Stimulated activated CD8-positive, alpha-beta memory T cell treated with anti-CD3 and anti-CD28 coated beads, Interleukin-15, amount 100 ng/mL, for 24 hours (primary cell): ENCODE results near the gene TTC38.

Experiments
- DNase-seq: peaks from one replicate; pipeline ENCODE4 v3.0.0-alpha.2; 2020; ENCODE audit warnings: low read depth

Gene TTC38

DNA sequence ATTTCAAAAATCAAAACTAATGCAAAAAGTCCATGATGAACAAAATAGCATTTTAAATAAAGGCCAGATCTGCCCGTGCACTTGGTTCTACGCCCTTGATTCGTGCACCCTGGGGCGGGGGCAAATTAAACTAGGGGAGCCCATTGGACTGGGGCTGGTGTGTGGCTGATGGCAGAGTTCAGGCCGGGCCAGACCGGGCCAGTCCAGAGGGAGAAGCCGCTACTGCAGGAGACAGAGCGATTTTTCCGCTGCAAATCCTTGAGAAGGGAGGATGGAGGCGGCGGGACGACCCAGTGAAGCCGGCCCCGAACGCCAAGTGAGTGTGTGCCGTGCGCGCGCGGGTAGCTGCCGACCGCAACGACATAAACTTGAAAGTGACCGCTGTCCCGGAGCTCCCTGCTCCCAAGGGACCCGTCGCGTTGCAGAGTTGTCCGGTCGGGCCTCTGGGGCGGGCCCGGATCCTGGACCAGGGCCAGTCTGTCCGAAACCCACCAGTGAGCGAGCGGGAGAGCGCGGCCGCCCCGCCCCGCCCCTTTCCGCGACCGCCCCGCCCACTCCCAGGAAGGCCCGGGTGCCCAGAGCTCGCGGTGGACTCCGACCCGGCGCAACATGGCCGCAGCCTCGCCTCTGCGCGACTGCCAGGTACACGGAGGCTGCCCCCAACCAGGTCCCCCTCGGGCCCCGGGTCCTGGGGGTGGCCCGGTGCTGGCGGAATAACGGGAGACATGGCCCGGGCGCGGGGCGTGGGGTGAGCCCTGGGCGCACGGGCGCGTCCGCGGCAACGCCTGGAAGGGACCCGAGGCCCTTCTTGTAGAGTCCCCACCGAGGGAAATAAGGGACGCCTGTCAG is at the start of gene TTC38:
Gene TTC38, plus strand, starts transcription at position 578 of the 849 bp plus-strand sequence. Its CDS starts 32 bp downstream, at position 610.
- no peak for DNase-seq

DNA sequence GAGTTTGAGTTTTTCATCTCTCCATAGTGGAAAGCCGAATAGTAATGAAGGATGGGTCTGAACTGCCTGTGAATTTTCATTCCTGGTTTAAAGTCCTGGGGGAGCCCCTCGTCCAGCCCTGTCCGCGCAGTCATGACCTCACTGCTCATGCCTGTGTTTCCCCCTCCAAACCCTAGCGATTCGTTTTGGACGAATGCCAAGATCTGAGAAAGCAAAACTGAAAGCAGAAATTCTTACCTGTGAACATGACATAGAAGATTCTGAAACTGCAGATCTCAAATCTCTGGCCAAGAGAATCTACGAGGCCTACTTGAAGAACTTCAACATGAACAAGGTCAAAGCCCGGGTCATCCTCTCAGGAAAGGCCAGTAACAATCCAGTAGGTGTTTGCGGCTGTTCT is 48.2 kb upstream of the TTC38 start:
- no peak for DNase-seq

DNA sequence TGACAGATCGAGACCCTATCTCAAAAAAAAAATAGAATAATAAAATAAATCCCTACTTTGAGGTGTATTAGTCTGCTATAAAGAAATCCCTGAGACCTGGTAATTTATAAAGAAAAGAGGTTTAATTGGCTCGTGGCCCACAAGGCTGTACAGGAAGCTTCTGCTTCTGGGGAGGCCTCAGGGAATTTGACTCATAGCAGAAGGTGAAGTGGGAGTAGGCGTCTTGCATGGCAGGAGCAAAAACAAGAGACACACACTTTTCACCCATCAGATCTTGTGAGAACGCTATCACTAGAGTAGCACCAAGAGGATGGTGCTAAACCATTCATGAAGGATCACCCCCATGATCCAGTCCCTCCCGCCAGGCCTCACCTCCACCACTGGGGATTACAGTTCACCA is 46.9 kb upstream of the TTC38 start:
- no peak for DNase-seq

DNA sequence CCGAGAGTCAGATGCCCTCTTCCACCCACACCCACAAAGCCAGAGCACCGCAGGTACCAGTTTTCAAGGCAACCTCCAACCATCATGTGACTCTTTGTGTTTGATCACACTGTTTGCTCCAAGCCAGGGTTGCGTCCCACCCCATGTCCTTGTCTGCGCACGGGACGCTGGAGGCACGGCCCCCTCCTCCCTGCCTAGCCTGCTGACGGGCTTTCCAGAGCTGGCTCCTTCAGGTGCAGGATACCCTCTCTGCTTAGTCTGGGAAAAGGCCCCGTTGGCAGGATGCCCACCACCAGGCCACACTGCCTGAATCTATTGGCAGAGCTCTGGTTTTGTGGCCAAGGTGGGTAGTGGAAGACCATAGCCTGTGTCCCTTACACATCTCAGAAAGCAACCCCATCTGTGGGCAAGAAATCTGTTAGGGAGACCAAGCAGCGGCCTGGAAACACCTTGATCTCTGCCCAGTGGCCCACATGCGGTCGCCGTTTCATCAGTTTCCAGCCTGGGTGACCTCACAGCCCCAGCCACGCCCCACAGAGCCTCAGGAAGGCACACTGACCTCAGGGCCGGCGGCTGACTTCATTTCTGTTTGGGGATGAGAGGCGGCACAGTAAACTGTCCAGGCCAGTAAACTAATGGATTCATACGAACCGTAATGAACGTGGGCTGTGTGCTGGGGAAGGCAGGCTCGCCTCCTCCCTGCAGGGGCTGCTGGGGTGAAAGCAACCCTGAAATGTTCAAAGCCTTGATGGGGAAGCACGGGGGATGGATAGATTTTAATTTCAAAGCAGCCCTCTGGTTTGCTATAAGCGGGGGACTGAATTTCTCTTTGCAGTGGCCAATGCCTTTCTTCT is 43.5 kb upstream of the TTC38 start:
- no peak for DNase-seq

DNA sequence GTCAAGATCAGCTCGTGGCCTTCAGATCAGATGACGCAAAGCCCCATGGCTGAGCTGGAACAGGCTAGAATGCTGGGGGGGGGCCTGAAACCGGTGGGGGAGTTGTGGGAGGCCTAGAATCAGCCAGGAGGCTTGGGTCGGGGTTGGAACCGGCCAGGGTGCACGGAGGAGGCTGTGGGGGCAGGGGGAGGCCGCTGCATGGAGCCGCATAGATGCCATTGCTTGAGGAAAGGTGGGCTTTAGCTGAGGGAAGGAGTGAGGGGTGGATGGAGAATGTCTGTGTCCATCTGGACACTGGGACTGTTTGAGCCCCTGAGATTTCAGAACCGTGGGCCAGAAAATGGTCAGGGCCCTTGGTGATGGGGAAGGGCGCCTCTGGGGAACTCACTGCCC is 42.9 kb upstream of the TTC38 start:
- no peak for DNase-seq

DNA sequence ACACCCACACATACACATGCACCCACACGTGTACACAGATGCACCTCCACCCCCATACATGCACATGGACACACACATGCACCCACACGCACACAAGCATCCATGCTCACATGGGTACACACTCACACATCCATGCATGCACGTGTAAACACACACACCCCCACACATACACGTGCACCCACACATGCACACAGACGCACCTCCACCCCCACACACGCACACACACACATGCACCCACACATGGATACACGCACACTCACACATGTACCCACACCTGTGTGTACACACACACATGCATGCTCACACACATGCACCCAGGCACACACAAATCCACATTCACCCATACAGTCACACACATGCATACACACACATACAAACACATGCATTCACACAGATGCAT is 42.2 kb upstream of the TTC38 start:
- no peak for DNase-seq

DNA sequence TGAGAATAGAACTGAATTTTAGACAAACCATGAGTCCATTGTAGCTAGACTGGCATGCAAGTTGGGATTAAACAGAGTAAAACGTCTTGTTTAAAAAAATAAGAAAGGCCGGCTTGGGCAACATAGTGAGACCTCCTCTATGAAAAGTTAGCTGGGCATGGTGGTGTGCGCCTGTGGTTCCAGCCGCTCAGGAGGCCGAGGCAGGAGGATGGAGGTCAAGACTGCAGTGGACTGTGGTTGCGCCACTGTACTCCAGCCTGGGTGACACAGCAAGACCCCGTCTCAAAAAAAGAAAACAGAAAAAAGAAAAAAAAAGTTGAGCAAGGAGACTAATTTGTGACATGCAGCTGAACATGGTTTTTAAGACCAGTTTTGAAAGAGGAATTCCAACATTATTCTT is 41.2 kb upstream of the TTC38 start:
- no peak for DNase-seq

DNA sequence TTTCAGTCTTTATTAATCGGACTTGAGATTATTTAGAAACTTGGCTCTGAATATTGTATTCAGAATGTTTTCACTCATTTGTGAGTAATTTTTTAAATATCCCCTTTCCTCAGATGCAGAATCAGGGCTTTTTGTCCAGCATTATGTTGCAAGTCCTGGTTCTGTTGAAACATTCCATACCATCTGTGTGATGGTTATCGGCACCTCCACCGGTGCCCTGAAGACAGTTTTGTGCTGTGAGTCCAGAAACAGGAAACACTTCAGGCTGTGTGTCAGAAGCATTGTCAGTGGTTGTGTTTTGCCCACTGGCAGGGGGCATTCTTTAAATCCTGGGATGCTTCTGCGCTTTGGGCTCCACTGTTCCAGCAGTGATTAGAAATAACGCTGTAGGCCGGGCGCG is 38.1 kb upstream of the TTC38 start:
- DNase-seq = no peak

DNA sequence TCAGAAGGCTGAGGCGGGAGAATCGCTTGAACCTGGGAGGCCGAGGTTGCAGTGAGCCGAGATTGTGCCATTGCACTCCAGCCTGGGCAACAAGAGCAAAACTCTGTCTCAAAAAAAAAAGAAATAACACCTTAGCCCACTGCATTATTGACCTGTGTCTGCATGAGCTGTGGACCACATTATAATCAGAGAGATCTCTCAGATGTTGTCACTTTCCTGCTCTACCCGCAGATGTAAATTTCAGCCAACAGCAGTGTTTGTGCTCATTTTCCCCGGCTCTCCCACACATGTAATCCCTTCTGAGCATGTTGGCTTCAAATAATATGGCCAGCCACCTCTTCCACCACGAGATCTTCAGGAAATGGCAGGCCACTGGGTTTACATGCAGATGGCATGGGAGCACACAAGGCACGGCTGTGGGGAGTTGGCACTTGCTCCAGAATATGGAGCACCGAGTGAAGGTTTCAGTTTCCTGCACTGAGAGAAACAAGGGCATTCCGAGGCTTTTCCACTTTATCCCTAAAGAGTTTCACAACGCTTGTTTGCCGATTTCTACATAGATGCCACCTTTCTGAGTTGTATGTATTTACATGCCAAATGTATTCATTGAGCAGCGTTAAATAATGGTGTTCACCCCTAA is 37.4 kb upstream of the TTC38 start:
- DNase-seq = no peak

DNA sequence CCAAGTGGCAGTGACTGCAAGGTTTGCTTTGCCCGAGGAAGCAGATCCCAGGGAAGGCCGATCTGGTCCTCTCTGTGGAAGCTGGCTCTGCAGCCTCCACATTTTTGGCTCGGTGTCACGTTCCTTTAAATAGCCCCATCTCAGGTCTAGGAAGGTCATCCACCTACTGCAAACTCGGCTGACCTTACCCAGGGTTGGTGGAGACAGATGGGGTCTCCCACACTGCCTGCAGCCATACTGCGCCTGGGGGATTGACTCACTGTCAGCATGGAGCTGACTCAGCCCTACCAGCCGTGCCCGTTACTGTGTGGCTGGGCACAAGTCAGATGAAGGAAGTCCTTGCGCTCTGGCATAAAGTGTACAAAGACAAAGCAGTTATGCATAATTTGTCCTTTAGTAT is 34.6 kb upstream of the TTC38 start:
- no peak for DNase-seq

DNA sequence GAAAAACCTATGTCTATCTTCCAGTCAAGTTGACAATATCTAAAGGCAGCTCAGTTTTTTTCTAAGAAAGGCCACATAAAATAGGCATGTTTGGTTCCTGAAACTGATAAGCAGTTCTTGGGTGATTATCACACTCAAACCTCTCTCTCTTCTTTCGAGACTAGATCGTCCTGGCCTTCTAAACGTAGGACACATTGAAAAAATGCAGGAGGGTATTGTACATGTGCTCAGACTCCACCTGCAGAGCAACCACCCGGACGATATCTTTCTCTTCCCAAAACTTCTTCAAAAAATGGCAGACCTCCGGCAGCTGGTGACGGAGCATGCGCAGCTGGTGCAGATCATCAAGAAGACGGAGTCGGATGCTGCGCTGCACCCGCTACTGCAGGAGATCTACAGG is 32.8 kb upstream of the TTC38 start:
- no peak for DNase-seq

DNA sequence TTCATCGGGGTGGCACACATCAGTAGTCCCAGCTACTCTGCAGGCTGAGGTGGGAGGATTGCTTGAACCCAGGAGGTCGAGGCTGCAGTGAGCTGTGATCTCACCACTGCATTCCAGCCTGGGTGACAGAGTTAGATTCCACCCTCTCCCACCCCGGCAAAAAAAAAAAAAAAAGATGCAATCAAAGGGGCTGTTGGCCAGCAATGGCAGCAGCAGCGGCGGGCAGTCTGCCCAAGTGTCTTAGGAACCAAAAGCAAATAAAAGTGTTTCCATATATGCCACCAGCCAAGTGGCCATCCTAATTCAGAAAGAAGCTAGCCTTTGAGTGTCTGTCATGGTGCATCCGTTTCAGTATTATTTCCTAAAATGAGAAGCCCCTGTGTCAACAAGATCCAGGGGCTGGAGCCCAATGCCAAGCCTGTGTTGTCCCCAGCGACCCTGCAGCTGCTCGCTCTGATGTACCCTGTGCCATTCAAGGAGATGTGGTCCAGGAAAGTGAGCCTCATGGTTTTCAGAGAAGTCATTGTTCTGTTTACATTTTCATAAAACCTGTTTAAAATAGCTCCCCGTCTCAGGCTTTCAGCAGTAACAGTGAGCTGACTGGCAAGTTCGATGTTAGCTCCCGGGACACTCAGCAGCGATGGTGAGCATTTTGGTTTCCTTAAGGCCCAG is 30.2 kb upstream of the TTC38 start:
- no peak for DNase-seq

DNA sequence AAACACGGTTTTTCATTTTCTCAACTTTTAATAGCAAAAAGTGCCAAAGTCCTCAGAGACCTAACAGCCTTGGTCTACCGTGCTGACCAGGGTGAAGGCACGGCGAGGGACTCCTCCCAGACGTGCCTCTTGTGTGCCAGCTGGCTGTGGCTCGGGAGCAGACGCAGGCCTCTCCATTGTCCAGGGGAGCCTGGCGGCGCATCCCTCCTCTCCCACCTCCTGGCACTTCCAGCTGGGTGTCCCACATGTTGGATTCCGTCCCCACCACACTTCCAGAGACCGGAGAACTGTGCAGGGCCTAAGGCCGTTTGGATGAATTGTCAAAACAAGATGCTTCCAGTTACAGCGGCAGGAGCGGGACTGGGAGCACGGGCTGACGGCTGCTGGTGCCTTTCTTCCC is 29.3 kb upstream of the TTC38 start:
- no peak for DNase-seq

DNA sequence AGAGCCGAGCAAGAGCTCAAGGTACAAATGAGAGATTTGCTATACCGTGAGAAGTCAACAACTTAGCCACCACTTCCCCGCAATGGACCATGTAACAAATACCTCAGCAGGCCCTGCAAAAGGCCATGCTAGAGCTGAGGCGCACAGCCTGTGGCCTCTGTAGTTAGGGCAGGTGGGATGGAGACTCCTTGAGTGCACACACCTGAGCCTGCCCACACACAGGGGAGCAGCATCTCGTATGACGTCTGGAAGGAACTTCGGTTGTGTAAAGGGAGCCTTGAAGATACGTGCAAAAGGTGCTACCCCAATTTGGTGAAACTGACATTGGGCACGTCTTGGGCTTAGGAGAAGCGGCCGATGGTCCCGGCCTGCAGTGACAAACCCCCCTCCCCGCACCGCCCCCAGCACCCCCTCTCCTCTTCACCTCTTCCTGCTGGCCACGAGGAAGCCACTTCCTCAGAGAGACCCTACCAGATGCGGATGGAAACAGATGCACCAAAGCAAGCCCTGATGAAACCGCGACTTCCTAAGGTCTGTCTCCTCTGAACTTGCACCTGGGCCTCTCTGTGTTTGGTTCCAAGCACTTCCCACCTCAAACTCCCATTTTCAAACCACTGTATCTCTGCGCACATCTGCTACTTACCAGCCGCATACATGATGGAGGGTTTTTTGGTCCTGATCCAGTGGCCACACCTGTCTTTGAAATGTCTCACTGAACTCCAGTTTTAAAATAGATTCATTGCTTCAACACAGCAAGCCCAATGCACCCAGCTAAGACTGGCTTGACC is 28.4 kb upstream of the TTC38 start:
- no peak for DNase-seq

DNA sequence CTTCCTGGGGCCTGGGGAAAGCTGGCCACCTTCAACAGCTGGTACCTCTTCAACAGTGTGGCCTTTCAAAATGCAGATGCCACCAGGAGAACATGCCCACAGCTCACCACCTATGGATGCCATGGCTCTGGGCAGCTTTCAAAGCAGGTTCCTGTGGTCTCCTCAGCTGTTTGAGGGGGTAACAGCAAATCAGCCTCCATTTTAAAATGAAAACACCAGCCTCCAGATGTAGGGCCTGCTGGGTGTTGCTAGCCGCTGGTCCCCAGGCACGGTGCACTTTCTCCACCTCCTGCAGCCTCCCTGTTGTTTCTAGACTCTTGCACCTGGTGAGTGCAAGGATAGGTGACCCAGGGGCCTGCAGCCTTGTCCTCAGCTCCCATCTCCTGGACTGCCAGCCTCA is 27.7 kb upstream of the TTC38 start:
- DNase-seq = no peak

DNA sequence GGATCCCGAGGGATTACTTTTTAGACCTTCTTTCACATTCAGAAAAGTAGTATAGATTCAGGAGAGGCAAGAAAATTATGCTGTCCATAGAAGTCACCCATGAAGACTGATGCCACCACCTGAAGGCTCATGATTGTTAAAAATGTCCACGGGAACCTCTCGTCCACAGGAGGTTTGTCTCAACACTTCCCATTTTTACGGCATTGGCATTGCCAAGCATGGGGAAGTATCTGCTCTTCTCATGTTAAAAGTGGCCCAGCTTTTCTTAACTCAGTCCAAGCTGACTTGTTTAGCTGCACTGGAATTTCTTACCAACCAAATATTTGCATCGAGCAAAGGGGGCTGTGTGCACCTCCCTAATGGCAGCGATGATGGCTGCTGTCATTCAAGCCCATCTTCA is 27.3 kb upstream of the TTC38 start:
- DNase-seq = no peak

DNA sequence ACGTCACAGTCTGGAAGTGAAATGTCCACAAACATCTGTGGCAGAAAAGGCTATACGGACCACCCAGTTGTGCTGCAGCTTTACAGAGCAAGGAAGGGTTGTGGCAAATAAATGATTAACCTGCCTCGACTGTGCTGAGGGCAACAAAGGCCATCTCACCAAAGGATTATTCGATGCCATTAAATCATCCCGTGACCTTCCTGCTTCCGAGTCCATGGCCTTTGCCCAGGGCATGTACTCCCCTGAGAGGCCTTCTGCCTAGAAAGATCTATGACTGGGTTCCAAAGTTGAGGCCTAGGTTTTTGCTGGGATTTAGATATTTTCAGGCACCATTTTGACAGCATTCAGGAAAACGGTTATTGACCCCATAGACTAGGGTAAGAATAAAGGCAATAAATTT is 26.9 kb upstream of the TTC38 start:
- no peak for DNase-seq

DNA sequence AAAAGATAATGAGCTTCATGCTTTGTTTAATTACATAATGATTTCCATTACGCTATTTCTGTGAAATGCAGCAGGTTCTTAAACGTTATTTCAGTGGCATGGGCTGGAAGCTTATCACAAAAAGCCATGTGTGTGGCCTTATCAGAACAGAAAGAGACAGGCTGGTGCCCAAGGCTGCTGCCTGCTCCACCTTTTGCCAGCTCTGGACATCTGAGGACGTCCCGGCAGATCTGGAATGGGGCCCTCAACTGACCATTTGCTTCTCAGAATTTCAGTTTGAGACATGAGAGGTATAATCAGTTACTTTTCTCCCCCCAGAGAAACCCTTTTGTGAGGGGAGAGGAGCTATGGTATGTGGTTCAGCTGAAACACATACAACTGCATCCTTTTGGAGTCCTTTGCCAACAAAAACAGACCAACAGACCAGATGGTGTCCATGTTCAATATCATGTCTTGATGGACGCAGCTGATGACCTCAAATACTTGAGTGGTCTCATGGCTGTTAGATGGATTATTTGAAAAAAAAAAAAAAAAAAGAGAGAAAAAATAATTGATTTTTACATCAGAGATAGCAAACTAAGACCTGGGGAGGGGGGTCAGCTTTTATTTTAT is 26.3 kb upstream of the TTC38 start:
- DNase-seq = no peak

DNA sequence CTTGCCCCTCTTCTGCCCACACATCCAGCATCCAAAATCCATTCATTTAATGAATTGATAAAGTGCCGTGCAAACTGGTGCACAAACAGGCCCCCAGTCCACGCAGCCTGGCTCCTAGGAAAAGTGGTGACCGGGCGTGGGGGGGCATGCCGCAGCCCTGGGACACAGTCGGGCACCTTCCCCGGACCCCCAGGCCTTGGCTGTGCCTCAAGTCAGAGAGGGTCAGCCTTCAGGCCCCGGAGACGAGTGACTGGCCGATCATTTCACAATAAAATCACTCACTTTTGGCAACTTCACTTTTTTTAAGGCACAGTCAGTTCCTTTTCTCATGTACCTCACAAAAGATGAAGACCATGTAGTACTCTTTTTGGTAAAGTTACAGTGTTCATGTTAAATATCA is 25.7 kb upstream of the TTC38 start:
- DNase-seq = no peak

DNA sequence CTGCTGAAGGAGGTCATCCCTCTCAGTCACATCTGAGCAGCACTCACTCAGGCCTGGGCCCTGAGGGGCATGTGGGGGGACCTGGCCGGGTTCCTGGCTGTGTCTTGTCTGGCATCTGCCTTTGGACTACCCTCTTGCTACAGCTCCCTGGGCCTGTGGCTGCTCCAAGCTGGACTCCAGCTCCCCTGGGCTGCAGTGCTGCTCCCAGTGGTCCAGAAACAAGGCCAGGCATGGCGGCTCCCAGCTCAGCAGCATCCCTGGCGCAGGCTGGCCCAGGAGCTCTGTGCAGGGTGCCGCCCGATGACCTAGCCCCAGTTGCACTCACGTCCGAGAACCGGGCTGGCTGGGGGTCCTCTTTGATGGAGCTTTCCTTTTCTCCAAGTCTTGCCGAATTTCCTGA is 23.0 kb upstream of the TTC38 start:
- no peak for DNase-seq

DNA sequence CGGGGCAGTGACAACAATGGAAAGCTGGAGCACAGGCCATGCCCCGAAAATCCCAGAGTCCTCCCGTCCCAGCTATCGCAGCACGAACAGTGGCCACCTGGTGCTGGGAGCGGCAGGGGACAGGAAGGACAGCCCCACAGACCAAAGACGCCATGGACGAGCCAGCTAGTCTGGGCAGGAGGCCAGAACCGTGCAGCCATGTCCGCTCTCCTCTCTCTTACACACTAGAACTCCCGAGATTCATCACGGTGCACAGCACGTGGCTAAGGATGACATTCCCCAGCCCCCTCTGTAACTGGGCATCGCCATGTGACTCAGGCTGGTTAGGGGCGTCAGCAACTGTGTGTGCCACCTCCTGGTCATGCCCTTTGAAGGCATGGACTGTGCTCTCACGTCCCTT is 22.3 kb upstream of the TTC38 start:
- DNase-seq = no peak
